Measurements from ENCODE around the gene TNRC18.
A peak's percentile ranks its signal among the peaks of the same experiment; 100 is the strongest.

Gene TNRC18

GRCh38 chr7:5456409-5456808 is 32.8 kb upstream of the TNRC18 start:
- peaks cover 0 to 1% of the 10 kb centered on the region in 2 donors for H3K9me3 Mint-ChIP-seq
- H3K36me3 Mint-ChIP-seq: peaks cover 6 to 13% of the 10 kb centered on the region in 2 donors
- H3K4me3 Mint-ChIP-seq: no peak overlapping the region
- DNase-seq: no peak
- H3K4me1 Mint-ChIP-seq: peaks cover 2 to 7% of the 10 kb centered on the region in 2 donors
- H3K27me3 Mint-ChIP-seq: peaks cover 25 to 40% of the 10 kb centered on the region in 2 donors
- ATAC-seq (replicated peaks): no peak
- no peak overlapping the region for H3K27ac Mint-ChIP-seq

GRCh38 chr7:5455581-5456219 is 32.1 kb upstream of the TNRC18 start:
- H3K36me3 Mint-ChIP-seq: peaks cover 3 to 13% of the 10 kb centered on the region in 2 donors
- H3K4me1 Mint-ChIP-seq: peaks cover 5 to 13% of the 10 kb centered on the region in 2 donors
- no peak overlapping the region for H3K4me3 Mint-ChIP-seq
- DNase-seq: no peak
- H3K9me3 Mint-ChIP-seq: peaks cover 0 to 1% of the 10 kb centered on the region in 2 donors
- peaks cover 25 to 45% of the 10 kb centered on the region in 2 donors for H3K27me3 Mint-ChIP-seq
- no peak overlapping the region for H3K27ac Mint-ChIP-seq
- no peak for ATAC-seq (replicated peaks)

GRCh38 chr7:5455175-5455574 is 31.5 kb upstream of the TNRC18 start:
- Mint-ChIP-seq H3K27ac (no peak overlapping the region), H3K4me3 (no peak overlapping the region), H3K27me3 (peaks cover 25 to 45% of the 10 kb centered on the region in 2 donors), H3K36me3 (peaks cover 3 to 13% of the 10 kb centered on the region in 2 donors), H3K4me1 (peaks cover 5 to 13% of the 10 kb centered on the region in 2 donors), H3K9me3 (peaks cover 0 to 1% of the 10 kb centered on the region in 2 donors)
- DNase-seq (no peak), ATAC-seq (replicated peaks) (no peak)

GRCh38 chr7:5454485-5454884 is 30.9 kb upstream of the TNRC18 start:
- Mint-ChIP-seq H3K36me3 (peaks cover 3 to 13% of the 10 kb centered on the region in 2 donors), H3K4me3 (no peak overlapping the region), H3K9me3 (peaks cover 0 to 1% of the 10 kb centered on the region in 2 donors), H3K27ac (no peak overlapping the region), H3K27me3 (peaks cover 25 to 45% of the 10 kb centered on the region in 2 donors), H3K4me1 (peaks cover 5 to 13% of the 10 kb centered on the region in 2 donors)
- no peak for DNase-seq
- no peak for ATAC-seq (replicated peaks)

- Mint-ChIP-seq H3K4me3 (no peak overlapping the region), H3K9me3 (peaks cover 0 to 1% of the 10 kb centered on the region in 2 donors), H3K27ac (no peak overlapping the region), H3K4me1 (peaks cover 5 to 13% of the 10 kb centered on the region in 2 donors), H3K36me3 (peaks cover 3 to 13% of the 10 kb centered on the region in 2 donors), H3K27me3 (peaks cover 21 to 40% of the 10 kb centered on the region in 2 donors)
- ATAC-seq (replicated peaks) (no peak), DNase-seq (no peak)
These were observed 30.0 kb upstream of the TNRC18 start for GRCh38 chr7:5453566-5454075.

- no peak for ATAC-seq (replicated peaks)
- H3K27ac Mint-ChIP-seq: no peak overlapping the region
- peaks cover 5 to 13% of the 10 kb centered on the region in 2 donors for H3K4me1 Mint-ChIP-seq
- no peak overlapping the region for H3K4me3 Mint-ChIP-seq
- no peak for DNase-seq
- H3K9me3 Mint-ChIP-seq: peaks cover 0 to 1% of the 10 kb centered on the region in 2 donors
- peaks cover 21 to 36% of the 10 kb centered on the region in 2 donors for H3K27me3 Mint-ChIP-seq
- H3K36me3 Mint-ChIP-seq: peaks cover 3 to 13% of the 10 kb centered on the region in 2 donors
These were observed 29.4 kb upstream of the TNRC18 start for GRCh38 chr7:5452937-5453540.

GRCh38 chr7:5452470-5452899 is 28.9 kb upstream of the TNRC18 start:
- Mint-ChIP-seq H3K36me3 (peaks cover 3 to 13% of the 10 kb centered on the region in 2 donors), H3K4me3 (no peak overlapping the region), H3K27me3 (peaks cover 21 to 36% of the 10 kb centered on the region in 2 donors), H3K27ac (no peak overlapping the region), H3K9me3 (peaks cover 0 to 1% of the 10 kb centered on the region in 2 donors), H3K4me1 (peaks cover 5 to 8% of the 10 kb centered on the region in 2 donors)
- DNase-seq: no peak
- ATAC-seq (replicated peaks): no peak

GRCh38 chr7:5451391-5451790 is 27.8 kb upstream of the TNRC18 start:
- H3K27ac Mint-ChIP-seq: no peak overlapping the region
- no peak overlapping the region for H3K4me3 Mint-ChIP-seq
- DNase-seq (no peak), ATAC-seq (replicated peaks) (peak in 1 of 2 donors; percentile 25)
- no peaks in the 10 kb centered on the region for H3K9me3 Mint-ChIP-seq
- H3K27me3 Mint-ChIP-seq: peaks cover 15 to 28% of the 10 kb centered on the region in 2 donors
- peaks cover 1 to 11% of the 10 kb centered on the region in 2 donors for H3K36me3 Mint-ChIP-seq
- H3K4me1 Mint-ChIP-seq: peaks cover 5 to 6% of the 10 kb centered on the region in 2 donors

GRCh38 chr7:5450549-5451327 is 27.1 kb upstream of the TNRC18 start:
- no peak for DNase-seq
- peaks cover 0 to 7% of the 10 kb centered on the region in 2 donors for H3K36me3 Mint-ChIP-seq
- no peak overlapping the region for H3K27ac Mint-ChIP-seq
- ATAC-seq (replicated peaks): peak; percentile 71 to 76
- no peaks in the 10 kb centered on the region for H3K9me3 Mint-ChIP-seq
- H3K4me3 Mint-ChIP-seq: no peak overlapping the region
- H3K4me1 Mint-ChIP-seq: peaks cover 4 to 6% of the 10 kb centered on the region in 2 donors
- H3K27me3 Mint-ChIP-seq: peaks cover 8 to 22% of the 10 kb centered on the region in 2 donors

- Mint-ChIP-seq H3K27ac (no peak overlapping the region), H3K9me3 (no peaks in the 10 kb centered on the region), H3K36me3 (peaks cover 0 to 8% of the 10 kb centered on the region in 2 donors), H3K27me3 (peaks cover 5 to 14% of the 10 kb centered on the region in 2 donors), H3K4me1 (peaks cover 4 to 6% of the 10 kb centered on the region in 2 donors), H3K4me3 (no peak overlapping the region)
- no peak for DNase-seq
- ATAC-seq (replicated peaks): no peak
These were observed 24.9 kb upstream of the TNRC18 start for GRCh38 chr7:5448378-5449037.

GRCh38 chr7:5445981-5446594 is 22.5 kb upstream of the TNRC18 start:
- peaks cover 0 to 3% of the 10 kb centered on the region in 2 donors for H3K36me3 Mint-ChIP-seq
- peaks cover 8 to 17% of the 10 kb centered on the region in 2 donors for H3K4me1 Mint-ChIP-seq
- DNase-seq (no peak), ATAC-seq (replicated peaks) (no peak)
- H3K9me3 Mint-ChIP-seq: no peaks in the 10 kb centered on the region
- no peak overlapping the region for H3K4me3 Mint-ChIP-seq
- H3K27ac Mint-ChIP-seq: no peak overlapping the region
- peaks cover 10 to 22% of the 10 kb centered on the region in 2 donors for H3K27me3 Mint-ChIP-seq

- no peak overlapping the region for H3K27ac Mint-ChIP-seq
- peaks cover 10 to 24% of the 10 kb centered on the region in 2 donors for H3K27me3 Mint-ChIP-seq
- peaks cover 6 to 15% of the 10 kb centered on the region in 2 donors for H3K4me1 Mint-ChIP-seq
- ATAC-seq (replicated peaks): no peak
- H3K4me3 Mint-ChIP-seq: no peak overlapping the region
- H3K36me3 Mint-ChIP-seq: peaks cover 0 to 3% of the 10 kb centered on the region in 2 donors
- DNase-seq: no peak
- H3K9me3 Mint-ChIP-seq: no peaks in the 10 kb centered on the region
These were observed 20.0 kb upstream of the TNRC18 start for GRCh38 chr7:5443678-5444077.

GRCh38 chr7:5442757-5443305 is 19.2 kb upstream of the TNRC18 start:
- H3K27ac Mint-ChIP-seq: no peak overlapping the region
- no peaks in the 10 kb centered on the region for H3K9me3 Mint-ChIP-seq
- H3K27me3 Mint-ChIP-seq: peaks cover 10 to 25% of the 10 kb centered on the region in 2 donors
- no peak overlapping the region for H3K4me3 Mint-ChIP-seq
- no peak for DNase-seq
- peaks cover 0 to 4% of the 10 kb centered on the region in 2 donors for H3K36me3 Mint-ChIP-seq
- no peak for ATAC-seq (replicated peaks)
- peaks cover 6 to 15% of the 10 kb centered on the region in 2 donors for H3K4me1 Mint-ChIP-seq
